Neural crest cell (in vitro differentiated cells): Measurements from ENCODE around the gene COL4A1. TPM values are rescaled to one million over a fixed set of nuclear protein-coding genes. Genes with fewer than 3 reads are reported as not detected.

Experiments used
- DNase-seq: peaks from one replicate; pipeline ENCODE4 v3.0.0; 2021; ENCODE audit warnings: low read depth, mixed read lengths, low spot score
- H3K27ac Mint-ChIP-seq: one replicate; pipeline ENCODE4 v1.8.0; 2021; ENCODE audit warnings: mild to moderate bottlenecking, mixed read lengths; ENCODE audit not compliant: unreplicated experiment
- H3K27me3 Mint-ChIP-seq: 2 replicates; pipeline ENCODE4 v1.8.0; 2021; ENCODE audit warnings: low read depth, mild to moderate bottlenecking, mixed read lengths
- H3K36me3 Mint-ChIP-seq: 2 replicates; pipeline ENCODE4 v1.8.0; 2021; ENCODE audit warnings: low read depth, mild to moderate bottlenecking, mixed read lengths
- H3K4me1 Mint-ChIP-seq: 2 replicates; pipeline ENCODE4 v1.8.0; 2021; ENCODE audit warnings: mixed read lengths
- H3K4me3 Mint-ChIP-seq: one replicate; pipeline ENCODE4 v1.8.0; 2021; ENCODE audit warnings: mild to moderate bottlenecking, mixed read lengths
- H3K9me3 Mint-ChIP-seq: 2 replicates; pipeline ENCODE4 v1.8.0; 2021; ENCODE audit warnings: mixed read lengths
- CTCF ChIP-seq: fragments of 200-600 bp; sonication (generic); conservative IDR thresholded peaks from 2 replicates; pipeline ENCODE4 v1.5.0; 2021; ENCODE audit warnings: antibody characterized with exemption, mild to moderate bottlenecking
- total RNA-seq: library from RNA; stranded (reverse); gene quantifications from 2 replicates; pipeline ENCODE4 v1.2.1, GENCODE V29; 2021

COL4A1 gene
- total RNA-seq, 1 donor from 2014 or later, result 65.5 TPM

DNA sequence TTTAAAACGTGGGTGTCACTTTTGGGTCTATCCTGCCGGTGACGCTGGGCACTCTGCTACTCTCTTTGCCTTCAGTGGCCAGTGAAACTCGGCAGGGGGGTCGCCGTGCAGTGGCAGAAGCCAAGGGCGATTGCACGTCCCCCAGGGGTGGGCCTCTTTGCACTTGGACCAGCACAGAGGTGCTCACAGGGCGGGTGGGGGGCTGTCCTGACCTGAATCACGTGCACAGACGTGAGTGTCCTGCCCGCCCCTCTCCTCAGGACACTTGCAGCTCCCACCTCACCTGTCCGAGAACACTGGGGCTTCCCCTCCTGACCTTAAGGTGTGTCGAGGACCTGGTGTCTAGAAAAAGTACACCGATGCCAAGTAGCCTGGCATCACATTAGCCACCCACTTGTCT lies 16.1 kb downstream of the COL4A1 start:
- no peak overlapping the region for H3K27ac Mint-ChIP-seq
- H3K36me3 Mint-ChIP-seq, result peaks cover 5% of the 10 kb centered on the region
- no peaks in the 10 kb centered on the region for H3K9me3 Mint-ChIP-seq
- H3K4me1 Mint-ChIP-seq, result peaks cover 11% of the 10 kb centered on the region
- H3K27me3 Mint-ChIP-seq, result no peaks in the 10 kb centered on the region
- no peak overlapping the region for H3K4me3 Mint-ChIP-seq
- no peak for TF ChIP-seq CTCF
- no peak for DNase-seq

GRCh38 chr13:110290153-110290552 lies 16.8 kb downstream of the COL4A1 start:
- no peak for TF ChIP-seq CTCF
- H3K9me3 Mint-ChIP-seq, result no peaks in the 10 kb centered on the region
- H3K27ac Mint-ChIP-seq, result no peak overlapping the region
- no peak overlapping the region for H3K4me3 Mint-ChIP-seq
- peaks cover 11% of the 10 kb centered on the region for H3K4me1 Mint-ChIP-seq
- H3K27me3 Mint-ChIP-seq, result no peaks in the 10 kb centered on the region
- peaks cover 5% of the 10 kb centered on the region for H3K36me3 Mint-ChIP-seq
- DNase-seq, result no peak

DNA sequence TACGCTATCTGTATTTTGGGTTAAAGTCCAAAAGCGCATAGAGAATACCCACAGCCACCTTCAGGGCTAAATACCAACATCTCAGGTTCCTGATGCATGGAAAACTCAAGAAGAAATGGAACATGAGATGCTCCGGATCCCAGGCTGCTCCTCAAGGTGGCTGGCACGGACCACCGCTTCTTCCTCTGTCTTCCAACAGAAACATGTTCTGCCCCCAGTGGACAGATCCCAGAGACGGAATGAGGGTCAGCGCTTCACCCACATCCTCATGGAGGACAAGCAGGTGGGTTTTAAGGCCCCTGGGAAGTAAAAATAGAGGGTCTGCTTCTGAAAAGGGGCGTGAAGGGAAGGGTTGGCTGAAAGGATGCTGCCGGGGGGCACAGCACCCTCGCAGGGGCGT lies 17.3 kb downstream of the COL4A1 start:
- Mint-ChIP-seq H3K27ac (no peak overlapping the region), H3K9me3 (no peaks in the 10 kb centered on the region), H3K27me3 (no peaks in the 10 kb centered on the region), H3K36me3 (peaks cover 5% of the 10 kb centered on the region), H3K4me3 (no peak overlapping the region), H3K4me1 (peaks cover 11% of the 10 kb centered on the region)
- no peak for DNase-seq
- TF ChIP-seq CTCF, result no peak

DNA sequence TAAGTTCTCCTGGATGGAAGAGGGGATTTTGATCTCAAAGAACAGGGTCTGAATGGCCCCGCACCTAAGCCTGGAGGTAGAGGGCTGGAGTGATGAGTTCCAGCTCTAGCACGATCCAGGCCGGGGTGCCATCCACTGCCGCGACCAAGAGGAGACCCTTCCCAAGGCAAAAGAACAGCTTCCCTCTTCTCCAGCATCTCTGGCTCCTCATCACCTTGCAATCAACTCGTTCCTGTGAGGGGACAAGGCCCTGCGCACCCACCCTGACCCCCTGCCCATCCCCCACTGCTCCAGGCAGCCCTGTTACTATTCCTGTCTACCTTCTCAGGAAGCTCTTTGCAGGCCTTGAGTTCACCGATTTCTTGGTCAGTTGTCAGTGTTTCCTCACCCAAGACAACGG lies 17.8 kb downstream of the COL4A1 start:
- Mint-ChIP-seq H3K9me3 (no peaks in the 10 kb centered on the region), H3K27me3 (no peaks in the 10 kb centered on the region), H3K36me3 (peaks cover 5% of the 10 kb centered on the region), H3K4me1 (peaks cover 11% of the 10 kb centered on the region), H3K4me3 (no peak overlapping the region), H3K27ac (no peak overlapping the region)
- no peak for DNase-seq
- no peak for TF ChIP-seq CTCF

DNA sequence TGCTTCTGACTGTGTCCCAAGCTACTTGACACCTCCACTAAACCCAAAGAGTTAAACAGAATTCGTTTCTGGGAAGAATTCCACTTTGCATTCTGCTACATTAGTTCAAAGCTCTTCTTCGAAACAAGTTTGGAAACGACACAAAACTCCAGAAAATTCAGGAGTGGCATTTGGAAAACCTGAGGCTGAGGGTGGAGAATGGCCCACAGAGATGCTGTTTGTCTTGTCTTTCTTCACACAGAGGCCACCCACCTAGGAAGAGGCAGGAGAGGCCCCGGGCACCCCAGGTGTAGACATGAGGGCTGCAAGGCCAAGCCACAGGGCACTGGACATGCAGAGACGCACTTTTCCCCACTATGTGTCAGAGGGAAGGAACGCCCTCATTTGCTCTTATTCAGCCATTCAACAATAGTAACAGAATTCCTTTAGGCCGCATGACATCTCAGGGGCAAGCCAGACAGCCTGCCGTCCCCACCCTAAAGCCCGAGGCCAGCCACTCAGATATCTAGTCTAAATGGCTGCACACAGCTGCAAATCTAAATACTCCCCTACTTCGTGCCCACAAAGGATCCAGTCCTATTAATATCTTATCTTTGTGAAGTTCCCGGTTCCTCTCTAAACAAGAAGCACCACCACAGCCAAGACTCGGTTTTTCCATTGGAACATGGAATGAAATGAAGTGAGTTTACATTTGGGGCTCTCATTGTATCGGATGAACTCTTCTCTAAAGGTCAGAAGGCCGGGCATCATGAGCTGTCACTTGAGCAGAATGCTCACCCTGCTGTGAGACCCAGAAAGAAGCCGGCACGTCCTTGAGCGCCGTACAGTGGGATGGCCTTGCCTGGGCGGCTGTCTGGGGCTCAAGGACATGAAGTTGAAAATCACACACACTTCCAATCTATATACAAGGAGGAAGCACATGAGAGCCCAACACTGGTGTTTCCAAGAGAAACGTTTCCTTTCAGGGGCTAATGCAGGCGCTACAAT lies 19.8 kb downstream of the COL4A1 start:
- TF ChIP-seq CTCF, result no peak
- Mint-ChIP-seq H3K9me3 (no peaks in the 10 kb centered on the region), H3K36me3 (peaks cover 5% of the 10 kb centered on the region), H3K4me3 (no peak overlapping the region), H3K27me3 (no peaks in the 10 kb centered on the region), H3K4me1 (peaks cover 11% of the 10 kb centered on the region), H3K27ac (no peak overlapping the region)
- no peak for DNase-seq
